ENCODE measurements around the gene SGMS1. TPM values are rescaled to one million over a fixed set of nuclear protein-coding genes. Genes with fewer than 3 reads are reported as not detected.

The SGMS1 gene
- total RNA-seq, 1 donor from 2014 or later, result 25.0 TPM

- TF ChIP-seq CTCF (IDR thresholded peaks at IDR 0.05; ENCODE audit: unreplicated experiment), result no peak
- H3K27ac Mint-ChIP-seq, result peak overlapping the region; percentile 91
- peaks cover 56% of the 10 kb centered on the region for H3K4me1 Mint-ChIP-seq (ENCODE audit: low read depth)
- no peak for DNase-seq (ENCODE audit: low spot score, unreplicated experiment)
- H3K9me3 Mint-ChIP-seq (ENCODE audit: low read depth), result no peaks in the 10 kb centered on the region
- no peaks in the 10 kb centered on the region for H3K27me3 Mint-ChIP-seq
- H3K36me3 Mint-ChIP-seq (ENCODE audit: insufficient read depth), result peaks cover 2% of the 10 kb centered on the region
- H3K4me3 Mint-ChIP-seq (ENCODE audit: low read depth), result peak overlapping the region; percentile 33
Measured at GRCh38 chr10:50580262-50580891, 43.4 kb downstream of the SGMS1 start.

GRCh38 chr10:50579491-50580261, 44.1 kb downstream of the SGMS1 start:
- no peak for TF ChIP-seq CTCF (IDR thresholded peaks at IDR 0.05; ENCODE audit: unreplicated experiment)
- Mint-ChIP-seq H3K27me3 (no peaks in the 10 kb centered on the region), H3K27ac (peak overlapping the region; percentile 91), H3K4me3 (ENCODE audit: low read depth) (peak overlapping the region; percentile 33), H3K9me3 (ENCODE audit: low read depth) (no peaks in the 10 kb centered on the region), H3K4me1 (ENCODE audit: low read depth) (peaks cover 54% of the 10 kb centered on the region), H3K36me3 (ENCODE audit: insufficient read depth) (peaks cover 2% of the 10 kb centered on the region)
- DNase-seq (ENCODE audit: low spot score, unreplicated experiment), result no peak

DNA sequence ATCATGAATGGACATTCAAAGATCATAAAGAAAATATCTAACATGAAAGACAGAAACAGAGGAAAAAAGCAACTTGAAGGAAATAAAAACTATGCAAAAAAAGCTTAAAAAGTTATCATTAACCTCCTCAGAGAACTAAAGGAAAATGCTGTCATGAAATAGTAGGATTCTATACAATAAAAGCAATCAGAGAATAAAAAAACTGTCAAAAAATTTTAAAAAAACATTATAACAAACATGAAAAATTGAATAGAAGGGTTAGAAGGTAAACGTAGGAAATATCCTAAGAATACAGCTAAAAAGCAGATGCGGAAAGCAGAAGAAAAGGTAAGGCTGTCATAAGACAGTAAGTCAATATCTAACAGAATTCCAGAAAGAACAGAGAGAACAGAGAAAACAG, 44.8 kb downstream of the SGMS1 start:
- Mint-ChIP-seq H3K4me1 (ENCODE audit: low read depth) (peaks cover 54% of the 10 kb centered on the region), H3K36me3 (ENCODE audit: insufficient read depth) (peaks cover 1% of the 10 kb centered on the region), H3K27me3 (no peaks in the 10 kb centered on the region), H3K4me3 (ENCODE audit: low read depth) (peak overlapping the region; percentile 33), H3K27ac (peak overlapping the region; percentile 68), H3K9me3 (ENCODE audit: low read depth) (peaks cover 3% of the 10 kb centered on the region)
- no peak for DNase-seq (ENCODE audit: low spot score, unreplicated experiment)
- TF ChIP-seq CTCF (IDR thresholded peaks at IDR 0.05; ENCODE audit: unreplicated experiment), result no peak

- H3K4me3 Mint-ChIP-seq (ENCODE audit: low read depth), result no peak overlapping the region
- peak overlapping the region; percentile 68 for H3K27ac Mint-ChIP-seq
- H3K9me3 Mint-ChIP-seq (ENCODE audit: low read depth), result peaks cover 14% of the 10 kb centered on the region
- no peak for DNase-seq (ENCODE audit: low spot score, unreplicated experiment)
- peaks cover 6% of the 10 kb centered on the region for H3K36me3 Mint-ChIP-seq (ENCODE audit: insufficient read depth)
- H3K27me3 Mint-ChIP-seq, result no peaks in the 10 kb centered on the region
- TF ChIP-seq CTCF (IDR thresholded peaks at IDR 0.05; ENCODE audit: unreplicated experiment), result no peak
- peaks cover 52% of the 10 kb centered on the region for H3K4me1 Mint-ChIP-seq (ENCODE audit: low read depth)
Measured at GRCh38 chr10:50577681-50578350, 45.9 kb downstream of the SGMS1 start.

DNA sequence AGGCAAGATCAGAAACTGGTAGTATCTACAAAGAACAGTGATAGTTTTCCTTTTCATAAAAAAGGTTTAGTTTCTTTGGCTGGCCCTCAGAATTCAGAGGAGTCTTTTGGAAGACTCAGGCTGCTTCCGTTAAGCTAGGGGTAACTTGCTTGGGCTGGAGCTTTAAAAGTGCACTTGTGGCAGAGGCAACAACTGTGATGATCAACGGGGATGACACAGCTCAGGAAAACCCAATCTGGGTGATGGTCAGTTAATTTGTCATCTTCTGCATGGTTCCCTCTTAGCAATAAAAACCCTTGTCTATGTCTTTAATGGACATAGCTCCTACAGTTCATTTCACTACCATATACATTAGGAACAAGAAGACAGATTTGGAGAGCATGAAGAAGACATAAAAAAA, 46.7 kb downstream of the SGMS1 start:
- peaks cover 14% of the 10 kb centered on the region for H3K9me3 Mint-ChIP-seq (ENCODE audit: low read depth)
- H3K36me3 Mint-ChIP-seq (ENCODE audit: insufficient read depth), result peaks cover 6% of the 10 kb centered on the region
- H3K4me3 Mint-ChIP-seq (ENCODE audit: low read depth), result no peak overlapping the region
- DNase-seq (ENCODE audit: low spot score, unreplicated experiment), result no peak
- H3K27me3 Mint-ChIP-seq, result no peaks in the 10 kb centered on the region
- TF ChIP-seq CTCF (IDR thresholded peaks at IDR 0.05; ENCODE audit: unreplicated experiment), result no peak
- H3K4me1 Mint-ChIP-seq (ENCODE audit: low read depth), result peaks cover 54% of the 10 kb centered on the region
- peak overlapping the region; percentile 64 for H3K27ac Mint-ChIP-seq

Data from progenitor cell of endocrine pancreas (in vitro differentiated cells).